ENCODE data around the gene RCOR3.
"Not testable (repeated sequence)": the region's sequence is repeated elsewhere in the genome, so short reads cannot be mapped to it uniquely, and the experiment has no call there.

Gene RCOR3

DNA sequence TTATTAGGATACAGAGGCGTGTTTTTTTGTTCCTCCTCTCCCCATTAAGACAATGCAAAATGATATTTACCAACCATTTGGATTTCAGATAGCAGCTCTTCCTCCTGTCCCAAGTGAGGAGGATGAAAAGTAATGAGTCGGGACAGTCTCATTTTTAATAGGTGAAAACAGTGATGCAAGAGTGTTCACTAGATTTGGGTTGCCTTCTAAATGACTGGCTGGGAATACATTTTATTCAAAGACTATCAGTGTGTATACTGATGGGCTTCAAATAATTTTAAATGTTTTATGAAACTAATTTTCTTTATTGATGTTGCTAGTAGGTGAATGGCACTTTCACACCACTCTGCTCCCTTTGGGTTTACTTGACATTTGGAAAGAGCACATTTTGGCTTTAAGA is 2.1 kb downstream of the RCOR3 start:
- no peak for DNase-seq (ENCODE audit: low spot score)

DNA sequence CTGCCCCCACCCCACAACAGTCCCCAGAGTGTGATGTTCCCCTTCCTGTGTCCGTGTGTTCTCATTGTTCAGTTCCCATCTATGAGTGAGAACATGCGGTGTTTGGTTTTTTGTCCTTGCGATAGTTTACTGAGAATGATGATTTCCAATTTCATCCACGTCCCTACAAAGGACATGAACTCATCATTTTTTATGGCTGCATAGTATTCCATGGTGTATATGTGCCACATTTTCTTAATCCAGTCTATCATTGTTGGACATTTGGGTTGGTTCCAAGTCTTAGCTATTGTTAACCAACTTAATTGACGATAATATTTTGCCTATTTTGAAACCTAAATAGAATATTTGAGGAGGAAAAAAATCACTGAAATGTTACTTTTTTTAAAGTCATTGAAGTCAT is 3.9 kb downstream of the RCOR3 start:
- DNase-seq (ENCODE audit: low spot score); POLR2A ChIA-PET (ENCODE audit: low non-redundant PET); CTCF ChIA-PET; H3K27ac ChIP-seq: not testable (repeated sequence)

More for the DNA sequence above, 2.1 kb downstream of the RCOR3 start:
- POLR2A ChIA-PET (ENCODE audit: low non-redundant PET) = no interaction called here
- peak overlapping the region; percentile 100 for H3K27ac ChIP-seq
- TF ChIP-seq, protein P1, sequence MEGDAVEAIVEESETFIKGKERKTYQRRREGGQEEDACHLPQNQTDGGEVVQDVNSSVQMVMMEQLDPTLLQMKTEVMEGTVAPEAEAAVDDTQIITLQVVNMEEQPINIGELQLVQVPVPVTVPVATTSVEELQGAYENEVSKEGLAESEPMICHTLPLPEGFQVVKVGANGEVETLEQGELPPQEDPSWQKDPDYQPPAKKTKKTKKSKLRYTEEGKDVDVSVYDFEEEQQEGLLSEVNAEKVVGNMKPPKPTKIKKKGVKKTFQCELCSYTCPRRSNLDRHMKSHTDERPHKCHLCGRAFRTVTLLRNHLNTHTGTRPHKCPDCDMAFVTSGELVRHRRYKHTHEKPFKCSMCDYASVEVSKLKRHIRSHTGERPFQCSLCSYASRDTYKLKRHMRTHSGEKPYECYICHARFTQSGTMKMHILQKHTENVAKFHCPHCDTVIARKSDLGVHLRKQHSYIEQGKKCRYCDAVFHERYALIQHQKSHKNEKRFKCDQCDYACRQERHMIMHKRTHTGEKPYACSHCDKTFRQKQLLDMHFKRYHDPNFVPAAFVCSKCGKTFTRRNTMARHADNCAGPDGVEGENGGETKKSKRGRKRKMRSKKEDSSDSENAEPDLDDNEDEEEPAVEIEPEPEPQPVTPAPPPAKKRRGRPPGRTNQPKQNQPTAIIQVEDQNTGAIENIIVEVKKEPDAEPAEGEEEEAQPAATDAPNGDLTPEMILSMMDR (conservative IDR thresholded peaks at IDR 0.05; ENCODE audit: low read depth) = no peak
- CTCF ChIA-PET = interaction anchor here (0.6 to 1.3 kb wide), 4 partner anchors 62 to 901 kb away, joined by 3 to 6 read pairs (median 4); no protein-coding TSS in a partner anchor

DNA sequence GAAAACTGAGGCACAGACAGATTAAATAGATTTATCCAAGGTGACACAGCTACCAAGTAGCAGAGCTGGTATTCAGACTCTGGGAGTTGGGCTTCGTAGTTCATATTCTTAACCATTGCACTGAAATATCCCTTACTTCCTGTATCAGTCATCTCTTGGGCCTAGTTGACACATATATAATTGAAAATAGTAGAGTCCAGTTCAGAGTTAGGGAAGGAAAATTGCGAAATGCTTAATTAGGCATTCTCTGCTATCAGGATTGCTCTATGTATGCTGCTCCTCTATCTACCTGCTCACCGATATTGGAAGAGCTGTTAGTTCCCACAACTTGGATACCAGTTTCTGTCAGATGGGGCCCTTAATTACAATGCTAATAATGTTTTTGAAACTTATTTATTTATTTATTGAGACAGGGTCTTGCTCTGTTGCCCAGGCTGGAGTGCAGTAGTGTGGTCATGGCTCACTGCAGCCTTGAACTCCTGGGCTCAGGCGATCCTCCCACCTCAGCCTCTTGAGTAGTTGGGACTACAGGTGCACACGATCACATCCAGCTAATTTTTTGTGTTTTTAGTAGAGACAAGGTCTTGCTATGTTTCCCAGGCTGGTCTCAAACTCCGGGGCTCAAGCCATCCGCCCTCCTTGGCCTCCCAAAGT is 8.2 kb downstream of the RCOR3 start:
- ChIA-PET POLR2A (ENCODE audit: low non-redundant PET) (no interaction called here), CTCF (no interaction called here)
- H3K27ac ChIP-seq = no peak overlapping the region
- no peak for DNase-seq (ENCODE audit: low spot score)
- TF ChIP-seq, protein P1 (conservative IDR thresholded peaks at IDR 0.05; ENCODE audit: low read depth) = no peak

DNA sequence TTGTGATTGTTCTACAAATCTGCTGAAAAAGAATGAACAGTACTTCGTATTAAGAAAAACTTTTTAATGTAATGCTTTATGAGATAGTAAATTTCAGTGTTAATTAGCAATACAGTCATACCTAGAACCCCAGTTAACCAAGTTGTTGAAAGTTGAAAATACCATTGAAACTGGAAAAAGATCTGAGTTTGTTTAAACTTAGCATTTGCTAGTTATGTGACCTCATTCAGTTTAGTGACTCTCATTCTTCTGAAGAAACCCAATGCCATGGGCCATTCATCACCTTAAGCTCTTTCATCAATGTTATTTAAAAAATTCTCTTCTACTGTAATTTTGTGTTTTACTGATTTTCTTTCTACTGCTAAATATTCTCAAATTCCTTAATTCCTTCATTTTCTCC is 20.2 kb downstream of the RCOR3 start:
- CTCF ChIA-PET = no interaction called here
- POLR2A ChIA-PET (ENCODE audit: low non-redundant PET) = interaction anchor here (0.7 kb wide), 1 partner anchor 1479 kb away, joined by 4 read pairs; no protein-coding TSS in a partner anchor
- no peak for DNase-seq (ENCODE audit: low spot score)
- TF ChIP-seq, protein P1 (conservative IDR thresholded peaks at IDR 0.05; ENCODE audit: low read depth) = no peak
- H3K27ac ChIP-seq = no peak overlapping the region

DNA sequence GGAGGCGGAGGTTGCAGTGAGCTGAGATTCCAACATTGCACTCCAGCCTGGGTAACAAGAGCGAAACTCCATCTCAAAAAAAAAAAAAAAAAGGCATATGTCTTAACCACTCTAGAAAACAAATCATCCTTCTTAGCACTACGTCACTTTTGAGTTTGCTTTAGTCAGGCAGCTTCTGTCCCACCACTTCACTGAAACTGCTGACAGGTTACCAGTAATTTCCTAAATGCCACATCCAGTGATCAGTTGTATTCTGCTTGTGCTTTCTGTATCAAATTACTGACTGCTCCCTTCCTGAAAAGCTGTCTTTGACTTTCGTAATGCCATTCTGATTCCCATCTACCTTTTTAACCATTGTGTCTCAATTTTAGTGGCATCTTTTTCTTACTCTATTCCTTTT is 21.7 kb downstream of the RCOR3 start:
- TF ChIP-seq, protein P1 (conservative IDR thresholded peaks at IDR 0.05; ENCODE audit: low read depth) = no peak
- ChIA-PET CTCF (no interaction called here), POLR2A (ENCODE audit: low non-redundant PET) (no interaction called here)
- no peak overlapping the region for H3K27ac ChIP-seq
- no peak for DNase-seq (ENCODE audit: low spot score)

DNA sequence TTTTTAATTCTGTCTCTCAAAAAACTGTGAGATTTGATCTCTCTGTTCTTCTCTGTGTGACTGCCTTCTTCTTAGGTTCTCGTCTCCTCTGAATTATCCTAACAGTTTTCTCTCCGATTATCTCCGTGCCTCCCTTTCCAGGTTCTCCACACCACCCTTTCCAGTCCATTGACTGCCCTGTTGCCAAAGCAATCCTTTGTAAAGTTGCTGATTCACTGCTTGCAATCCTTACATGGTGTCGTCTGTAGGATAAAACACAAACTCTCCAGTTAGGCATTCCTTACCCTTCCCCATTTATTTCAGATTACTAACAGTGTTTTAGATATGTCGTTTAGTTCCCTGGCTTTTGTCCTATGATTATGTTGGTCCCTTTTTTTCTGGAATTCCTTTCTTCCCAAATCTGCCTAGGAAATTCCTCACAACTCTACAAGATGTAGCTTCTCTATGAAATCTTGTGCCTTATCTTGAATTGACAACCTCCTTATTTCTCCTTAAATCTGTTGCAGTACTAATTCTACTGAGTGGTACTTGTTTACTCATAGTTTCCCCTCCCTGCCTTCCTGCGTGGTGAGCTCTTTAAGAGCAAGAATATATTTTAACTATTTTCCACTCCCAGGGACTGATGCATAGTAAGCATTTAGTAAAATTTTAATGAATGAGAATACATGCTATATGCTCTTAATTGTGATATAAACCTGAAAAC is 22.3 kb downstream of the RCOR3 start:
- H3K27ac ChIP-seq = no peak overlapping the region
- TF ChIP-seq, protein P1 (conservative IDR thresholded peaks at IDR 0.05; ENCODE audit: low read depth) = no peak
- ChIA-PET CTCF (no interaction called here), POLR2A (ENCODE audit: low non-redundant PET) (no interaction called here)
- no peak for DNase-seq (ENCODE audit: low spot score)

DNA sequence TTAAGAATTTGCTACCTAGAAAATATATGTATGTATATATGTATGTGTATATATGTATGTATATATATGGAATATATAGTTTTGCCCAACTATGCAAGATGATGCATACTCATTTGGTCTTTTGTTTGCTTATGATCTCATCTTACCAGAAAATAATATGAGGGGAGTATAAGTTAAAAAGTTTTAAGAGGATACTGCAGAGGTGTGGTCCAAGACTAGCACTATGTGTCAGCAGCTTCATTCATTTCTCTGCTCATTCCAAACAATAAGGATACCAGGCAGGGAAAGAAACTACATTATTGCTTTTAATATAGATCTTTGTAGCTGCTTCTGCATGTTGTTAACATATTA is 22.8 kb downstream of the RCOR3 start:
- TF ChIP-seq, protein P1 (conservative IDR thresholded peaks at IDR 0.05; ENCODE audit: low read depth) = no peak
- no peak overlapping the region for H3K27ac ChIP-seq
- no peak for DNase-seq (ENCODE audit: low spot score)
- ChIA-PET CTCF (no interaction called here), POLR2A (ENCODE audit: low non-redundant PET) (no interaction called here)
